GM12878 (cell line): Measurements from ENCODE around the gene CCP110. TPM values are rescaled to one million over a fixed set of nuclear protein-coding genes. Genes with fewer than 3 reads are reported as not detected.

ENCODE experiments used
- ATAC-seq: fragments of 200-7000 bp; cut with Tn5 transposase; 3 replicates; pipeline ENCODE4 v1.9.1; 2020; ENCODE audit warnings: mild to moderate bottlenecking, moderate library complexity
- BruUV-seq: library from RNA; stranded (reverse); fragments of 400-500 nt; replicated peaks from 2 replicates; lab custom pipeline; 2021; lab: Mats Ljungman, UMichigan
- CTCF ChIA-PET: fragments of 300-600 bp; sonication (Branson Sonifier 250); formaldehyde crosslinking; extraction: SDS; loops from one replicate; lab custom pipeline; 2021; ENCODE audit warnings: inconsistent platforms; lab: Yijun Ruan, JAX
- POLR2A ChIA-PET: fragments of 350-600 bp; formaldehyde crosslinking; extraction: SDS; loops from one replicate; lab custom pipeline; 2021; ENCODE audit warnings: inconsistent platforms; lab: Charles Lee
- RAD21 ChIA-PET: fragments of 300-600 bp; sonication (Branson Sonifier 250); formaldehyde crosslinking; loops from one replicate; lab custom pipeline; 2023; ENCODE audit warnings: antibody characterized with exemption; ENCODE audit not compliant: unreplicated experiment; lab: Charles Lee
- SMC1A ChIA-PET: fragments of 300-600 bp; sonication (Branson Sonifier 250); formaldehyde crosslinking; loops from one replicate; lab custom pipeline; 2023; ENCODE audit not compliant: unreplicated experiment, uncharacterized antibody; lab: Charles Lee
- DNase-seq: peaks from one replicate; pipeline ENCODE4 v3.0.0-alpha.2; 2011; ENCODE audit warnings: low read depth, low spot score
- FAIRE-seq: peaks from 3 replicates; lab custom pipeline; 2011; peaks lifted over from hg19 to GRCh38; lab: Jason Lieb, UNC
- H2AFZ ChIP-seq: 2 replicates; pipeline ENCODE4 v1.6.0; 2011; ENCODE audit warnings: low read depth, low read length, control low read depth; ENCODE audit not compliant: control insufficient read depth
- H3K27ac ChIP-seq: 2 replicates; pipeline ENCODE4 v1.5.1; 2011; ENCODE audit warnings: control low read depth; ENCODE audit not compliant: control insufficient read depth, insufficient read depth
- H3K27me3 ChIP-seq, 2 experiments: replicated peaks in 1 of 2; 2 replicates each; pipeline versions ENCODE4 v1.6.0 to v1.6.1; 2011; ENCODE audit warnings: low read length in 1 of 2; ENCODE audit not compliant: control insufficient read depth in 2 of 2, insufficient read depth in 2 of 2
- H3K36me3 ChIP-seq, 2 experiments: 2 replicates each; pipeline ENCODE4 v1.5.1; 2011; ENCODE audit warnings: low read length in 1 of 2; ENCODE audit not compliant: control insufficient read depth in 2 of 2, insufficient read depth in 2 of 2
- H3K4me1 ChIP-seq: 2 replicates; pipeline ENCODE4 v1.6.1; 2011; ENCODE audit warnings: mild to moderate bottlenecking, low read length, moderate library complexity, mixed read lengths; ENCODE audit not compliant: control insufficient read depth, insufficient read depth
- H3K4me2 ChIP-seq: 2 replicates; pipeline ENCODE4 v1.6.0; 2011; ENCODE audit warnings: control low read depth; ENCODE audit not compliant: control insufficient read depth, insufficient read depth
- H3K4me3 ChIP-seq: fragments of 200-600 bp; sonication (generic); 2 replicates; pipeline ENCODE4 v1.5.1; 2016
- H3K79me2 ChIP-seq: 2 replicates; pipeline ENCODE4 v1.6.0; 2011; ENCODE audit warnings: low read length; ENCODE audit not compliant: control insufficient read depth, insufficient read depth
- H3K9ac ChIP-seq: 2 replicates; pipeline ENCODE4 v1.8.0; 2011; ENCODE audit warnings: low read length, control low read depth, mixed read lengths; ENCODE audit not compliant: control insufficient read depth, insufficient read depth
- H3K9me3 ChIP-seq: replicated peaks from 3 replicates; pipeline ENCODE4 v1.5.1; 2011; ENCODE audit warnings: mild to moderate bottlenecking, low read length; ENCODE audit not compliant: control insufficient read depth, insufficient read depth
- H4K20me1 ChIP-seq: 2 replicates; pipeline ENCODE4 v1.6.0; 2011; ENCODE audit not compliant: control insufficient read depth, insufficient read depth
- CREM ChIP-seq: IDR thresholded peaks from 2 replicates; pipeline ENCODE4 v1.6.1; 2014; ENCODE audit warnings: antibody characterized with exemption, low read depth
- CTCF ChIP-seq, 3 experiments: IDR thresholded peaks in 2 of 3; conservative IDR thresholded peaks in 1 of 3; 2 replicates each; pipeline ENCODE4 v1.5.1; 2011; ENCODE audit warnings: low read depth in 3 of 3, low read length in 3 of 3, mild to moderate bottlenecking in 3 of 3, control low read depth in 2 of 3, moderate library complexity in 2 of 3, inconsistent platforms in 1 of 3, mixed read lengths in 1 of 3; ENCODE audit not compliant: control insufficient read depth in 2 of 3, insufficient read depth in 1 of 3; ENCODE audit errors: extremely low read depth in 1 of 3
- EZH2 ChIP-seq: IDR thresholded peaks from 2 replicates; pipeline ENCODE4 v1.6.1; 2012; ENCODE audit warnings: low read depth, mild to moderate bottlenecking, control low read depth, inconsistent platforms, low read length, borderline replicate concordance; ENCODE audit not compliant: control insufficient read depth
- JUND ChIP-seq: IDR thresholded peaks from 2 replicates; pipeline ENCODE4 v1.6.1; 2012; ENCODE audit warnings: low read depth, mild to moderate bottlenecking, low read length, improper control_type of control experiment, moderate library complexity
- PBX3 ChIP-seq: IDR thresholded peaks from 2 replicates; pipeline ENCODE4 v1.6.1; 2011; ENCODE audit warnings: mild to moderate bottlenecking, low read depth, low read length, moderate library complexity; ENCODE audit not compliant: insufficient replicate concordance
- PKNOX1 ChIP-seq: fragments of 450-650 bp; IDR thresholded peaks from 2 replicates; pipeline ENCODE4 v1.6.1; 2016; ENCODE audit warnings: mild to moderate bottlenecking
- REST ChIP-seq: IDR thresholded peaks from 2 replicates; pipeline ENCODE4 v1.6.1; 2012; ENCODE audit warnings: mild to moderate bottlenecking, low read depth, low read length
- TCF7 ChIP-seq: IDR thresholded peaks from 2 replicates; pipeline ENCODE4 v1.6.1; 2014; ENCODE audit warnings: antibody characterized with exemption, borderline replicate concordance
- YBX1 ChIP-seq: fragments of 450-650 bp; IDR thresholded peaks from 2 replicates; pipeline ENCODE4 v1.6.1; 2016; ENCODE audit warnings: antibody characterized with exemption
- WGBS: methylation state at CpG from one replicate; pipeline ENCODE4 v1.1.6; 2016; ENCODE audit warnings: low lambda C conversion rate; ENCODE audit not compliant: insufficient replicate concordance, insufficient coverage; ENCODE audit errors: missing lambda C conversion rate; 5-methylcytosine and 5-hydroxymethylcytosine counted together
- in situ Hi-C: fragments of 300-500 bp; cut with MboI; formaldehyde crosslinking; loops from 9 replicates; pipeline ENCODE4 v1.14.3; 2018; ENCODE audit warnings: mixed read lengths
- intact Hi-C: fragments of 100-400 bp; cut with micrococcal nuclease; formaldehyde crosslinking; loops from one replicate; pipeline ENCODE4 v1.14.2; 2022; ENCODE audit not compliant: unreplicated experiment
- polyA plus RNA-seq, 11 experiments: library from polyadenylated mRNA; depleted of rRNA in 4 of 11; unstranded in 6 of 11; stranded (reverse) in 5 of 11; fragments of >200 nt; fragmentation: Nextera tagmentation in 4 of 11; fragmentation: Illumina TruSeq in 1 of 11; extraction: Ambion mirVana in 4 of 11; extraction: Trizol in 1 of 11; gene quantifications; 1 replicate in 1 of 11; 2 replicates in 10 of 11; pipeline versions ENCODE4 v1.2.1 to v1.2.3, GENCODE V29; 2011 to 2016; ENCODE audit warnings: inconsistent platforms in 2 of 11, missing spikeins in 2 of 11, low read depth in 1 of 11
- total RNA-seq, 4 experiments: library from RNA; depleted of rRNA in 3 of 4; stranded (reverse); fragments of >200 nt in 3 of 4; fragmentation: Illumina TruSeq in 1 of 4; extraction: Trizol in 1 of 4; gene quantifications; 2 replicates each; pipeline versions ENCODE4 v1.2.1 to v1.2.3, GENCODE V29; 2013 to 2021
- TF ChIP-seq, protein P1 (sequence below): fragments of 450-650 bp; IDR thresholded peaks from 2 replicates; pipeline ENCODE4 v1.6.1; 2017; ENCODE audit warnings: mild to moderate bottlenecking

Gene CCP110
- total and polyA plus RNA-seq, 10 of the 15 experiments (the other 5 are each of a cell fraction or from before 2014, with no cell fraction given) = 6.4 to 38.1 (median 26.7) TPM

GRCh38 chr16:19555938-19556771 lies 32.4 kb downstream of the CCP110 start:
- Histone ChIP-seq H3K9me3 (no peaks in the 10 kb centered on the region), H3K27me3 (no peaks in the 10 kb centered on the region), H3K27ac (peak overlapping the region; percentile 86), H3K36me3 (peaks cover 0 to 4% of the 10 kb centered on the region in 2 experiments; a peak in 1 of 4 replicates), H3K9ac (peak overlapping the region; percentile 96), H4K20me1 (no peaks in the 10 kb centered on the region), H3K4me2 (peak overlapping the region; percentile 93), H3K4me1 (peaks cover 3% of the 10 kb centered on the region), H3K79me2 (peaks cover 5% of the 10 kb centered on the region), H3K4me3 (peak overlapping the region; percentile 89), H2AFZ (peak overlapping the region; percentile 97)
- intact Hi-C loops (loop anchor here (2.0 kb wide), 1 partner anchor 31 kb away; no protein-coding TSS in a partner anchor), in situ Hi-C loops (loop anchor here (5.0 kb wide), 1 partner anchor 331 kb away; no protein-coding TSS in a partner anchor)
- TSS peak; percentile 85 for BruUV-seq
- DNase-seq = peak; percentile 13
- peak; percentile 46 for ATAC-seq
- FAIRE-seq = peak; percentile 75
- ChIA-PET SMC1A (interaction anchor here (0.6 to 3.0 kb wide), 12 partner anchors 10 to 448 kb away, joined by 3 to 19 read pairs (median 4); partner anchors contain the start of genes CCP110 and GDE1), POLR2A (interaction anchor here (0.6 to 3.0 kb wide), 4 partner anchors 30 to 487 kb away, joined by 6 to 23 read pairs (median 6); partner anchors contain the start of genes CCP110 and GDE1), RAD21 (interaction anchor here (0.9 to 3.1 kb wide), 10 partner anchors 32 to 351 kb away, joined by 3 to 24 read pairs (median 5); partner anchors contain the start of genes CCP110 and GDE1), CTCF (interaction anchor here (0.6 to 6.6 kb wide), 26 partner anchors 7 to 761 kb away, joined by 3 to 56 read pairs (median 4); partner anchors contain the start of genes CCP110, IQCK and KNOP1)
- WGBS = 23% methylated on average over 19 of the region's 19 CpGs
- TF ChIP-seq PBX3 (peak; percentile 5), TCF7 (no peak), CTCF (IDR thresholded peaks at IDR 0.05 in 2 of 3, conservative IDR thresholded peaks at IDR 0.05 in 1 of 3; ENCODE audit: control insufficient read depth in 2 of 3, extremely low read depth in 1 of 3, insufficient read depth in 1 of 3, low read depth in 3 of 3, low read length in 3 of 3) (peak in 1 of 3 experiments; percentile 13; a peak in 1 of 6 replicates), YBX1 (no peak), JUND (no peak), CREM (no peak), EZH2 (no peak), PKNOX1 (peak; percentile 76), REST (no peak)
- TF ChIP-seq, protein P1, sequence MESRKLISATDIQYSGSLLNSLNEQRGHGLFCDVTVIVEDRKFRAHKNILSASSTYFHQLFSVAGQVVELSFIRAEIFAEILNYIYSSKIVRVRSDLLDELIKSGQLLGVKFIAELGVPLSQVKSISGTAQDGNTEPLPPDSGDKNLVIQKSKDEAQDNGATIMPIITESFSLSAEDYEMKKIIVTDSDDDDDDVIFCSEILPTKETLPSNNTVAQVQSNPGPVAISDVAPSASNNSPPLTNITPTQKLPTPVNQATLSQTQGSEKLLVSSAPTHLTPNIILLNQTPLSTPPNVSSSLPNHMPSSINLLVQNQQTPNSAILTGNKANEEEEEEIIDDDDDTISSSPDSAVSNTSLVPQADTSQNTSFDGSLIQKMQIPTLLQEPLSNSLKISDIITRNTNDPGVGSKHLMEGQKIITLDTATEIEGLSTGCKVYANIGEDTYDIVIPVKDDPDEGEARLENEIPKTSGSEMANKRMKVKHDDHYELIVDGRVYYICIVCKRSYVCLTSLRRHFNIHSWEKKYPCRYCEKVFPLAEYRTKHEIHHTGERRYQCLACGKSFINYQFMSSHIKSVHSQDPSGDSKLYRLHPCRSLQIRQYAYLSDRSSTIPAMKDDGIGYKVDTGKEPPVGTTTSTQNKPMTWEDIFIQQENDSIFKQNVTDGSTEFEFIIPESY = no peak
